K562 (cell line): Measurements from ENCODE around the gene CDC14A. TPM values are rescaled to one million over a fixed set of nuclear protein-coding genes. Genes with fewer than 3 reads are reported as not detected.

Experiments
- ATAC-seq: fragments of 200-7000 bp; cut with Tn5 transposase; 3 replicates; pipeline ENCODE4 v1.9.1; 2020; ENCODE audit warnings: moderate library complexity
- BruUV-seq: library from RNA; stranded (reverse); fragments of 400-500 nt; replicated peaks from 2 replicates; lab custom pipeline; 2021; lab: Mats Ljungman, UMichigan
- CTCF ChIA-PET: fragments of 300-600 bp; formaldehyde crosslinking; extraction: SDS; loops from one replicate; lab custom pipeline; 2021; ENCODE audit warnings: low intra/inter-chr PET ratio; lab: Yijun Ruan, JAX
- POLR2A ChIA-PET: fragments of 300-600, 350-650 bp; sonication (Branson Sonifier 250); formaldehyde crosslinking; extraction: SDS; loops from one replicate; lab custom pipeline; 2021; ENCODE audit warnings: antibody characterized with exemption, inconsistent platforms; lab: Yijun Ruan, JAX
- DNase-seq, 4 experiments: peaks; one replicate each; pipeline versions ENCODE4 v3.0.0 to v3.0.0-alpha.2; 2011 to 2018; ENCODE audit warnings: low spot score in 3 of 4, mixed read lengths in 3 of 4; ENCODE audit errors: extremely low read depth in 1 of 4
- FAIRE-seq: peaks from 2 replicates; lab custom pipeline; 2011; peaks lifted over from hg19 to GRCh38; lab: Jason Lieb, UNC
- H2AFZ ChIP-seq: 2 replicates; pipeline ENCODE4 v1.6.0; 2011; ENCODE audit warnings: low read depth, low read length, control low read depth, inconsistent platforms
- H3K27ac ChIP-seq: fragments of 200-600 bp; 3 replicates; pipeline ENCODE4 v1.8.0; 2011; ENCODE audit warnings: low read depth, mild to moderate bottlenecking, control low read depth, inconsistent platforms, low read length, moderate library complexity, mixed read lengths; ENCODE audit errors: extremely low read depth
- H3K27me3 ChIP-seq, 2 experiments: fragments of 300-600 bp in 1 of 2; 2 replicates in 1 of 2; 3 replicates in 1 of 2; pipeline versions ENCODE4 v1.6.0 to v1.8.0; 2011; ENCODE audit warnings: inconsistent platforms in 2 of 2, low read length in 2 of 2, mild to moderate bottlenecking in 1 of 2, mixed read lengths in 1 of 2, moderate library complexity in 1 of 2; ENCODE audit not compliant: control insufficient read depth in 2 of 2, insufficient read depth in 2 of 2
- H3K36me3 ChIP-seq: fragments of 300-600 bp; 3 replicates; pipeline ENCODE4 v1.8.0; 2011; ENCODE audit warnings: mild to moderate bottlenecking, low read length, inconsistent platforms; ENCODE audit not compliant: control insufficient read depth, insufficient read depth
- H3K4me1 ChIP-seq, 2 experiments: fragments of 200-600 bp in 1 of 2; replicated peaks in 1 of 2; 2 replicates in 1 of 2; 3 replicates in 1 of 2; pipeline versions ENCODE4 v1.5.1 to v1.8.0; 2011; ENCODE audit warnings: inconsistent platforms in 2 of 2, low read length in 2 of 2, mild to moderate bottlenecking in 1 of 2, mixed read lengths in 1 of 2, moderate library complexity in 1 of 2; ENCODE audit not compliant: control insufficient read depth in 2 of 2, insufficient read depth in 2 of 2
- H3K4me2 ChIP-seq: 2 replicates; pipeline ENCODE4 v1.6.1; 2011; ENCODE audit warnings: low read length, control low read depth, inconsistent platforms, mixed read lengths; ENCODE audit not compliant: insufficient read depth
- H3K4me3 ChIP-seq: fragments of 200-600 bp; sonication (generic), shearing (Covaris generic); 2 replicates; pipeline ENCODE4 v1.5.1; 2016; ENCODE audit warnings: control low read depth, inconsistent platforms
- H3K79me2 ChIP-seq: fragments of 200-600 bp; 3 replicates; pipeline ENCODE4 v1.8.0; 2011; ENCODE audit warnings: low read length, inconsistent platforms; ENCODE audit not compliant: control insufficient read depth, insufficient read depth
- H3K9ac ChIP-seq, 2 experiments: 2 replicates each; pipeline versions ENCODE4 v1.6.0 to v1.6.1; 2011; ENCODE audit warnings: low read depth in 2 of 2, low read length in 2 of 2, control low read depth in 1 of 2, inconsistent platforms in 1 of 2, mild to moderate bottlenecking in 1 of 2, mixed read lengths in 1 of 2; ENCODE audit not compliant: insufficient read depth in 1 of 2
- H3K9me1 ChIP-seq: one replicate; pipeline ENCODE4 v1.6.0; 2011; ENCODE audit warnings: inconsistent platforms, mild to moderate bottlenecking, low read length, moderate library complexity; ENCODE audit not compliant: control insufficient read depth, insufficient read depth
- H3K9me3 ChIP-seq: replicated peaks from 2 replicates; pipeline ENCODE4 v1.5.1; 2011; ENCODE audit warnings: low read depth, low read length, inconsistent platforms; ENCODE audit not compliant: control insufficient read depth, insufficient read depth
- H4K20me1 ChIP-seq: replicated peaks from 2 replicates; pipeline ENCODE4 v1.6.1; 2011; ENCODE audit warnings: low read length, inconsistent platforms, mixed read lengths; ENCODE audit not compliant: control insufficient read depth, insufficient read depth
- CTCF ChIP-seq, 3 experiments: IDR thresholded peaks in 2 of 3; conservative IDR thresholded peaks in 1 of 3; 2 replicates each; pipeline ENCODE4 v1.5.1; 2011 to 2012; ENCODE audit warnings: low read length in 3 of 3, mild to moderate bottlenecking in 3 of 3, control low read depth in 2 of 3, improper control_type of control experiment in 1 of 3, inconsistent platforms in 1 of 3, low read depth in 1 of 3, mixed read lengths in 1 of 3, moderate library complexity in 1 of 3; ENCODE audit not compliant: insufficient read depth in 2 of 3
- ESRRB ChIP-seq: fragments of 250-450 bp; sonication (Bioruptor Pico); IDR thresholded peaks from 2 replicates; pipeline ENCODE4 v1.5.0; 2020; ENCODE audit warnings: mild to moderate bottlenecking, moderate library complexity, borderline replicate concordance
- IFI16 ChIP-seq: fragments of 250-450 bp; sonication (Bioruptor Pico); IDR thresholded peaks from 2 replicates; pipeline ENCODE4 v2.1.2; 2022; ENCODE audit warnings: mild to moderate bottlenecking, inconsistent platforms
- MTA3 ChIP-seq: fragments of 450-650 bp; formaldehyde crosslinking; IDR thresholded peaks from 2 replicates; pipeline ENCODE4 v1.6.1; 2017; ENCODE audit warnings: mild to moderate bottlenecking, borderline replicate concordance
- RAD21 ChIP-seq, 2 experiments: fragments of 250-450 bp in 1 of 2; fragments of 450-650 bp in 1 of 2; sonication (Bioruptor Pico) in 1 of 2; formaldehyde crosslinking in 1 of 2; IDR thresholded peaks in 1 of 2; conservative IDR thresholded peaks in 1 of 2; 2 replicates each; pipeline versions ENCODE4 v1.4.0 to v1.8.0; 2020 to 2022; ENCODE audit warnings: mild to moderate bottlenecking in 2 of 2, moderate library complexity in 1 of 2
- SMARCA4 ChIP-seq: fragments of 450-650 bp; IDR thresholded peaks from 2 replicates; pipeline ENCODE4 v1.6.1; 2016
- SRSF7 ChIP-seq: fragments of 200-400 bp; formaldehyde crosslinking; optimal IDR thresholded peaks from 2 replicates; pipeline ENCODE3; 2017; ENCODE audit warnings: mild to moderate bottlenecking, low read depth, low read length
- TAL1 ChIP-seq: fragments of 450-650 bp; IDR thresholded peaks from 2 replicates; pipeline ENCODE4 v1.6.1; 2016; ENCODE audit warnings: mild to moderate bottlenecking
- TEAD4 ChIP-seq, 2 experiments: sonication (generic) in 1 of 2; formaldehyde crosslinking in 1 of 2; IDR thresholded peaks; 2 replicates each; pipeline versions ENCODE4 v1.6.1 to v1.8.0; 2012 to 2022; ENCODE audit warnings: borderline replicate concordance in 1 of 2, inconsistent platforms in 1 of 2, low read length in 1 of 2, mild to moderate bottlenecking in 1 of 2, missing genetic modification reagents in 1 of 2
- TGIF2 ChIP-seq: sonication (generic); formaldehyde crosslinking; IDR thresholded peaks from 2 replicates; pipeline ENCODE4 v1.8.1; 2022; ENCODE audit warnings: mild to moderate bottlenecking, missing genetic modification reagents, moderate library complexity
- YY1 ChIP-seq, 3 experiments: IDR thresholded peaks; 2 replicates each; pipeline ENCODE4 v1.6.1; 2011; ENCODE audit warnings: low read length in 2 of 3, mild to moderate bottlenecking in 2 of 3, moderate library complexity in 2 of 3, borderline replicate concordance in 1 of 3, control low read depth in 1 of 3, low read depth in 1 of 3; ENCODE audit not compliant: insufficient read depth in 3 of 3, insufficient replicate concordance in 2 of 3, control insufficient read depth in 1 of 3, insufficient read length in 1 of 3; ENCODE audit errors: extremely low read depth in 1 of 3
- ZKSCAN3 ChIP-seq: fragments of 250-450 bp; sonication (Bioruptor Pico); IDR thresholded peaks from 2 replicates; pipeline ENCODE4 v1.4.0; 2020
- ZNF3 ChIP-seq: fragments of 250-450 bp; sonication (Bioruptor Pico); IDR thresholded peaks from 2 replicates; pipeline ENCODE4 v1.5.0; 2021; ENCODE audit warnings: mild to moderate bottlenecking, moderate library complexity
- ZNF398 ChIP-seq: fragments of 250-450 bp; sonication (Bioruptor Pico); IDR thresholded peaks from 2 replicates; pipeline ENCODE4 v1.8.0; 2021; ENCODE audit warnings: moderate library complexity, mild to moderate bottlenecking, inconsistent platforms
- WGBS: fragments of 100-300 bp; shearing (Covaris generic); methylation state at CpG from one replicate; pipeline ENCODE4 v1.1.6; 2016; ENCODE audit warnings: low coverage, mixed read lengths; ENCODE audit not compliant: insufficient coverage; ENCODE audit errors: missing lambda C conversion rate; 5-methylcytosine and 5-hydroxymethylcytosine counted together
- in situ Hi-C: fragments of 300-500 bp; cut with MboI; formaldehyde crosslinking; loops from 4 replicates; pipeline ENCODE4 v1.15.0; 2018; ENCODE audit warnings: inconsistent platforms, mixed read lengths
- intact Hi-C: fragments of 100-400 bp; cut with micrococcal nuclease; formaldehyde crosslinking; loops from 2 replicates; pipeline ENCODE4 v1.14.2; 2022
- polyA plus RNA-seq, 8 experiments: library from polyadenylated mRNA; depleted of rRNA in 4 of 8; stranded (reverse) in 5 of 8; unstranded in 3 of 8; fragments of >200 nt; fragmentation: Nextera tagmentation in 2 of 8; fragmentation: Illumina TruSeq in 1 of 8; extraction: Ambion mirVana in 2 of 8; extraction: Trizol in 1 of 8; gene quantifications; 2 replicates each; pipeline versions ENCODE4 v1.2.1 to v1.2.3, GENCODE V29; 2011 to 2014; ENCODE audit warnings: inconsistent platforms in 1 of 8, missing spikeins in 1 of 8
- total RNA-seq, 7 experiments: library from RNA; depleted of rRNA in 6 of 7; stranded (reverse); fragments of >200 nt in 6 of 7; fragmentation: Illumina TruSeq in 2 of 7; extraction: Trizol in 2 of 7; gene quantifications; 2 replicates each; pipeline versions ENCODE4 v1.2.1 to v1.2.3, GENCODE V29; 2011 to 2021; ENCODE audit warnings: low replicate concordance in 1 of 7
- TF ChIP-seq, protein P1 (sequence below): fragments of 450-650 bp; IDR thresholded peaks from 2 replicates; pipeline ENCODE4 v1.6.1; 2014; ENCODE audit warnings: low read depth, mild to moderate bottlenecking, moderate library complexity, borderline replicate concordance

CDC14A gene
- total and polyA plus RNA-seq, 9 of the 15 experiments (the other 6 are each of a cell fraction or from before 2014, with no cell fraction given), result 17.0 to 74.3 (median 33.4) TPM

GRCh38 chr1:100395913-100396312 lies 43.6 kb downstream of the CDC14A start (continued):
- TF ChIP-seq YY1 (IDR thresholded peaks at IDR 0.05; ENCODE audit: borderline replicate concordance in 1 of 3, control insufficient read depth in 1 of 3, extremely low read depth in 1 of 3, insufficient read depth in 3 of 3, insufficient read length in 1 of 3, insufficient replicate concordance in 2 of 3, low read depth in 1 of 3, low read length in 2 of 3) (no peak), TGIF2 (CRISPR knock-in tag) (no peak), IFI16 (no peak), ESRRB (CRISPR knock-in tag) (no peak), TEAD4 (IDR thresholded peaks at IDR 0.05; ENCODE audit: low read length) (0 out of 2 replicates have a peak, but pooled peaks have one; percentile 21), TEAD4 (CRISPR knock-in tag; IDR thresholded peaks at IDR 0.05; ENCODE audit: borderline replicate concordance) (no peak), ZKSCAN3 (CRISPR knock-in tag) (no peak), SMARCA4 (peak; percentile 36; the same call in 1 of the 2 replicates)
- TF ChIP-seq, protein P1, sequence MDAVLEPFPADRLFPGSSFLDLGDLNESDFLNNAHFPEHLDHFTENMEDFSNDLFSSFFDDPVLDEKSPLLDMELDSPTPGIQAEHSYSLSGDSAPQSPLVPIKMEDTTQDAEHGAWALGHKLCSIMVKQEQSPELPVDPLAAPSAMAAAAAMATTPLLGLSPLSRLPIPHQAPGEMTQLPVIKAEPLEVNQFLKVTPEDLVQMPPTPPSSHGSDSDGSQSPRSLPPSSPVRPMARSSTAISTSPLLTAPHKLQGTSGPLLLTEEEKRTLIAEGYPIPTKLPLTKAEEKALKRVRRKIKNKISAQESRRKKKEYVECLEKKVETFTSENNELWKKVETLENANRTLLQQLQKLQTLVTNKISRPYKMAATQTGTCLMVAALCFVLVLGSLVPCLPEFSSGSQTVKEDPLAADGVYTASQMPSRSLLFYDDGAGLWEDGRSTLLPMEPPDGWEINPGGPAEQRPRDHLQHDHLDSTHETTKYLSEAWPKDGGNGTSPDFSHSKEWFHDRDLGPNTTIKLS, result no peak

GRCh38 chr1:100396651-100397050 lies 44.3 kb downstream of the CDC14A start:
- WGBS, result 65% methylated on average over 3 of the region's 3 CpGs
- TF ChIP-seq ZNF3 (CRISPR knock-in tag) (no peak), SRSF7 (no peak), RAD21 (CRISPR knock-in tag; conservative IDR thresholded peaks at IDR 0.05 in 1 of 2, IDR thresholded peaks at IDR 0.05 in 1 of 2) (no peak), MTA3 (no peak), TAL1 (no peak), CTCF (IDR thresholded peaks at IDR 0.05 in 2 of 3, conservative IDR thresholded peaks at IDR 0.05 in 1 of 3; ENCODE audit: insufficient read depth in 2 of 3, low read depth in 1 of 3, low read length in 3 of 3) (no peak), ZNF398 (CRISPR knock-in tag) (no peak)

More at GRCh38 chr1:100396651-100397050, 44.3 kb downstream of the CDC14A start:
- peak overlapping the region; percentile 20; the same call in 1 of the 3 replicates for H3K27ac ChIP-seq
- intact Hi-C loops, result no loop called here
- H3K9me1 ChIP-seq, result peaks cover 1% of the 10 kb centered on the region
- FAIRE-seq (no peak), DNase-seq (no peak), ATAC-seq (no peak)
- no peak overlapping the region for H3K9ac ChIP-seq
- CTCF ChIA-PET, result no interaction called here
- in situ Hi-C loops, result no loop called here
- TSS peak; percentile 4 for BruUV-seq
- no peaks in the 10 kb centered on the region for H3K27me3 ChIP-seq
- no peak overlapping the region for H2AFZ ChIP-seq
- 0 out of 2 replicates have a peak, but pooled peaks cover 5% of the 10 kb centered on the region for H4K20me1 ChIP-seq
- H3K36me3 ChIP-seq, result peaks cover 63% of the 10 kb centered on the region
- peaks cover 15 to 26% of the 10 kb centered on the region in 2 experiments for H3K4me1 ChIP-seq
- peaks cover 82% of the 10 kb centered on the region for H3K79me2 ChIP-seq
- no peak overlapping the region for H3K4me2 ChIP-seq
- POLR2A ChIA-PET, result interaction anchor here (0.6 to 1.6 kb wide), 9 partner anchors 8 to 71 kb away, joined by 3 to 9 read pairs (median 3); no protein-coding TSS in a partner anchor
- no peak overlapping the region for H3K4me3 ChIP-seq
- no peaks in the 10 kb centered on the region for H3K9me3 ChIP-seq
